ENCODE results near the gene PPIB. TPM values are rescaled to one million over a fixed set of nuclear protein-coding genes. Genes with fewer than 3 reads are reported as not detected.

PPIB gene
- total RNA-seq, 2 experiments from 2014 or later, result 277 to 283 TPM

- no peak for DNase-seq
- no peak overlapping the region for H3K27ac Mint-ChIP-seq
- no peaks in the 10 kb centered on the region for H3K36me3 Mint-ChIP-seq
- peaks cover 4% of the 10 kb centered on the region for H3K27me3 Mint-ChIP-seq
- CTCF ChIA-PET, result interaction anchor here (1.5 kb wide), 1 partner anchor 10 kb away, joined by 4 read pairs; no protein-coding TSS in a partner anchor
- H3K4me1 Mint-ChIP-seq (ENCODE audit: low read depth), result peaks cover 10% of the 10 kb centered on the region
- H3K9me3 Mint-ChIP-seq, result no peaks in the 10 kb centered on the region
- POLR2A ChIA-PET, result interaction anchor here (0.5 kb wide), 1 partner anchor 15 kb away, joined by 3 read pairs; no protein-coding TSS in a partner anchor
- intact Hi-C loops (cut with micrococcal nuclease), result no loop called here
- H3K4me3 Mint-ChIP-seq, result no peak overlapping the region
Observed at GRCh38 chr15:64146885-64147681, 15.7 kb downstream of the PPIB start.

GRCh38 chr15:64146520-64146884 is 16.3 kb downstream of the PPIB start:
- ChIA-PET CTCF (interaction anchor here (1.5 kb wide), 1 partner anchor 11 kb away, joined by 4 read pairs; no protein-coding TSS in a partner anchor), POLR2A (no interaction called here)
- H3K4me1 Mint-ChIP-seq (ENCODE audit: low read depth), result peaks cover 10% of the 10 kb centered on the region
- no peak overlapping the region for H3K27ac Mint-ChIP-seq
- intact Hi-C loops (cut with micrococcal nuclease), result no loop called here
- H3K4me3 Mint-ChIP-seq, result no peak overlapping the region
- peaks cover 4% of the 10 kb centered on the region for H3K27me3 Mint-ChIP-seq
- no peaks in the 10 kb centered on the region for H3K36me3 Mint-ChIP-seq
- no peaks in the 10 kb centered on the region for H3K9me3 Mint-ChIP-seq
- no peak for DNase-seq

GRCh38 chr15:64146041-64146440 is 16.8 kb downstream of the PPIB start:
- CTCF ChIA-PET, result interaction anchor here (1.4 kb wide), 1 partner anchor 8 kb away, joined by 10 read pairs; no protein-coding TSS in a partner anchor
- POLR2A ChIA-PET, result no interaction called here
- Mint-ChIP-seq H3K9me3 (no peaks in the 10 kb centered on the region), H3K36me3 (no peaks in the 10 kb centered on the region), H3K27me3 (peaks cover 3% of the 10 kb centered on the region), H3K4me1 (ENCODE audit: low read depth) (peaks cover 9% of the 10 kb centered on the region), H3K4me3 (no peak overlapping the region), H3K27ac (no peak overlapping the region)
- DNase-seq, result no peak
- intact Hi-C loops (cut with micrococcal nuclease), result no loop called here

- no peak overlapping the region for H3K4me3 Mint-ChIP-seq
- no peak for DNase-seq
- ChIA-PET CTCF (interaction anchor here (0.8 to 1.4 kb wide), 4 partner anchors 8 to 430 kb away, joined by 3 to 10 read pairs (median 4); no protein-coding TSS in a partner anchor), POLR2A (no interaction called here)
- H3K27ac Mint-ChIP-seq, result no peak overlapping the region
- H3K4me1 Mint-ChIP-seq (ENCODE audit: low read depth), result peaks cover 4% of the 10 kb centered on the region
- intact Hi-C loops (cut with micrococcal nuclease), result no loop called here
- H3K36me3 Mint-ChIP-seq, result no peaks in the 10 kb centered on the region
- H3K27me3 Mint-ChIP-seq, result no peaks in the 10 kb centered on the region
- no peaks in the 10 kb centered on the region for H3K9me3 Mint-ChIP-seq
Observed at GRCh38 chr15:64144565-64145281, 18.1 kb downstream of the PPIB start.

- H3K36me3 Mint-ChIP-seq, result no peaks in the 10 kb centered on the region
- no peaks in the 10 kb centered on the region for H3K4me1 Mint-ChIP-seq (ENCODE audit: low read depth)
- H3K27ac Mint-ChIP-seq, result no peak overlapping the region
- DNase-seq, result no peak
- no peaks in the 10 kb centered on the region for H3K27me3 Mint-ChIP-seq
- ChIA-PET CTCF (interaction anchor here (0.9 to 1.2 kb wide), 2 partner anchors 9 to 392 kb away, joined by 3 to 4 read pairs; no protein-coding TSS in a partner anchor), POLR2A (no interaction called here)
- intact Hi-C loops (cut with micrococcal nuclease), result no loop called here
- no peak overlapping the region for H3K4me3 Mint-ChIP-seq
- H3K9me3 Mint-ChIP-seq, result no peaks in the 10 kb centered on the region
Observed at GRCh38 chr15:64144192-64144564, 18.6 kb downstream of the PPIB start.

- H3K4me3 Mint-ChIP-seq, result no peak overlapping the region
- no peaks in the 10 kb centered on the region for H3K4me1 Mint-ChIP-seq (ENCODE audit: low read depth)
- ChIA-PET CTCF (no interaction called here), POLR2A (no interaction called here)
- DNase-seq, result no peak
- H3K36me3 Mint-ChIP-seq, result peaks cover 3% of the 10 kb centered on the region
- H3K27ac Mint-ChIP-seq, result no peak overlapping the region
- intact Hi-C loops (cut with micrococcal nuclease), result no loop called here
- no peaks in the 10 kb centered on the region for H3K27me3 Mint-ChIP-seq
- H3K9me3 Mint-ChIP-seq, result no peaks in the 10 kb centered on the region
Observed at GRCh38 chr15:64143276-64143675, 19.5 kb downstream of the PPIB start.

- Mint-ChIP-seq H3K9me3 (no peaks in the 10 kb centered on the region), H3K4me3 (no peak overlapping the region), H3K27ac (no peak overlapping the region), H3K4me1 (ENCODE audit: low read depth) (no peaks in the 10 kb centered on the region), H3K27me3 (no peaks in the 10 kb centered on the region), H3K36me3 (peaks cover 8% of the 10 kb centered on the region)
- ChIA-PET POLR2A (interaction anchor here (0.6 kb wide), 1 partner anchor 29 kb away, joined by 3 read pairs; no protein-coding TSS in a partner anchor), CTCF (interaction anchor here (0.7 kb wide), 1 partner anchor 74 kb away, joined by 3 read pairs; no protein-coding TSS in a partner anchor)
- DNase-seq, result no peak
- intact Hi-C loops (cut with micrococcal nuclease), result no loop called here
Observed at GRCh38 chr15:64141798-64142512, 20.9 kb downstream of the PPIB start.

- Mint-ChIP-seq H3K27me3 (no peaks in the 10 kb centered on the region), H3K4me3 (no peak overlapping the region), H3K36me3 (peaks cover 15% of the 10 kb centered on the region), H3K27ac (no peak overlapping the region), H3K4me1 (ENCODE audit: low read depth) (no peaks in the 10 kb centered on the region), H3K9me3 (no peaks in the 10 kb centered on the region)
- ChIA-PET POLR2A (interaction anchor here (0.6 kb wide), 1 partner anchor 1045 kb away, joined by 3 read pairs; no protein-coding TSS in a partner anchor), CTCF (interaction anchor here (0.6 to 0.7 kb wide), 2 partner anchors 16 to 17 kb away, joined by 3 to 5 read pairs; no protein-coding TSS in a partner anchor)
- intact Hi-C loops (cut with micrococcal nuclease), result no loop called here
- no peak for DNase-seq
Observed at GRCh38 chr15:64138331-64138941, 24.4 kb downstream of the PPIB start.

- H3K4me3 Mint-ChIP-seq, result no peak overlapping the region
- DNase-seq, result no peak
- POLR2A ChIA-PET, result no interaction called here
- CTCF ChIA-PET, result interaction anchor here (0.6 to 1.0 kb wide), 2 partner anchors 16 kb away, joined by 5 read pairs; no protein-coding TSS in a partner anchor
- no peaks in the 10 kb centered on the region for H3K4me1 Mint-ChIP-seq (ENCODE audit: low read depth)
- no peaks in the 10 kb centered on the region for H3K9me3 Mint-ChIP-seq
- H3K36me3 Mint-ChIP-seq, result peaks cover 21% of the 10 kb centered on the region
- no peaks in the 10 kb centered on the region for H3K27me3 Mint-ChIP-seq
- intact Hi-C loops (cut with micrococcal nuclease), result no loop called here
- no peak overlapping the region for H3K27ac Mint-ChIP-seq
Observed at GRCh38 chr15:64137226-64137833, 25.5 kb downstream of the PPIB start.

GRCh38 chr15:64136347-64136746 is 26.5 kb downstream of the PPIB start:
- H3K4me3 Mint-ChIP-seq, result no peak overlapping the region
- ChIA-PET POLR2A (no interaction called here), CTCF (no interaction called here)
- intact Hi-C loops (cut with micrococcal nuclease), result no loop called here
- no peak for DNase-seq
- no peaks in the 10 kb centered on the region for H3K4me1 Mint-ChIP-seq (ENCODE audit: low read depth)
- H3K36me3 Mint-ChIP-seq, result peaks cover 30% of the 10 kb centered on the region
- H3K27me3 Mint-ChIP-seq, result no peaks in the 10 kb centered on the region
- no peaks in the 10 kb centered on the region for H3K9me3 Mint-ChIP-seq
- H3K27ac Mint-ChIP-seq, result no peak overlapping the region

- no peak overlapping the region for H3K4me3 Mint-ChIP-seq
- H3K9me3 Mint-ChIP-seq, result no peaks in the 10 kb centered on the region
- peaks cover 36% of the 10 kb centered on the region for H3K36me3 Mint-ChIP-seq
- intact Hi-C loops (cut with micrococcal nuclease), result no loop called here
- H3K4me1 Mint-ChIP-seq (ENCODE audit: low read depth), result no peaks in the 10 kb centered on the region
- H3K27me3 Mint-ChIP-seq, result no peaks in the 10 kb centered on the region
- POLR2A ChIA-PET, result no interaction called here
- no peak overlapping the region for H3K27ac Mint-ChIP-seq
- CTCF ChIA-PET, result no interaction called here
- no peak for DNase-seq
Observed at GRCh38 chr15:64134345-64134829, 28.4 kb downstream of the PPIB start.

All from activated CD4-positive, alpha-beta memory T cell treated with anti-CD3 and anti-CD28 coated beads for 36 hours (primary cell).